Measurements from ENCODE around the gene U2AF1L4.

DNA sequence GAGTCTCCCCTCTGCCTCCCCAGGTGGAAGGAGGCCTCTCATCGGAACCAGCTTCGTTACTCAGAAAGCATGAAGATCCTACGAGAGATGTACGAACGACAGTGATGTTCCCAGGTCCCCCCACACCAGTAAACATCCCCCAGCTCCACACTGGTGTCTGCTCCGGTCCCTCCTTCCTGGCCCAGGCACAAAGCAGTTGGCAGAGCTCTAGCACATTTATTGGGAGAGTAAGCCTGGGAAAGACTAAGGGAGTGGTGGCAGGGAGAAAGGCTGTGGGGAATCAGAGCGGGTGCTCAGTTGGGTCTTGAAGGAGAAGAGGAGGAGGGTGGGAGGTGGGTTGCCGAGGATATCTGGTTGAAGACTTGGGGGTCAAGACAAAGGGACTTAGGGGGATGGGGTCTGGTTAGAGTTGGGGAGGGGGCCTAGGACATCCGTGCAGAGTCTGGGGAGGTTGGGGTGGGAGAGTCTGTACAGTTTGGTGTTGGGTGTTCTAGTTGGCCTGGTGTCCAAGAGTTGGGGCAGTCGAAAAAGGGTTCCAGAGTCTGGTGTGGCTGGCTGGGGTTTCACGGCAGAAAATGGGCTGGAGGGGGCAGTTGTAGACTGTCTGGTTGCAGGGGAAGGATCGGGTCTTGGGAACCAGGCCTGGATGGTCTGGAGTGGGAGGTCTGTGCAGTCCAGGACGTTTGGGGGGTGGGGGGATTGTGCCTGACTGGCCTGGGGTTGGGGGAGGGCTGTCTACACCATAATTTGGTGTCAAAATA is 9.3 kb upstream of the U2AF1L4 start:
- TF ChIP-seq, protein P1, sequence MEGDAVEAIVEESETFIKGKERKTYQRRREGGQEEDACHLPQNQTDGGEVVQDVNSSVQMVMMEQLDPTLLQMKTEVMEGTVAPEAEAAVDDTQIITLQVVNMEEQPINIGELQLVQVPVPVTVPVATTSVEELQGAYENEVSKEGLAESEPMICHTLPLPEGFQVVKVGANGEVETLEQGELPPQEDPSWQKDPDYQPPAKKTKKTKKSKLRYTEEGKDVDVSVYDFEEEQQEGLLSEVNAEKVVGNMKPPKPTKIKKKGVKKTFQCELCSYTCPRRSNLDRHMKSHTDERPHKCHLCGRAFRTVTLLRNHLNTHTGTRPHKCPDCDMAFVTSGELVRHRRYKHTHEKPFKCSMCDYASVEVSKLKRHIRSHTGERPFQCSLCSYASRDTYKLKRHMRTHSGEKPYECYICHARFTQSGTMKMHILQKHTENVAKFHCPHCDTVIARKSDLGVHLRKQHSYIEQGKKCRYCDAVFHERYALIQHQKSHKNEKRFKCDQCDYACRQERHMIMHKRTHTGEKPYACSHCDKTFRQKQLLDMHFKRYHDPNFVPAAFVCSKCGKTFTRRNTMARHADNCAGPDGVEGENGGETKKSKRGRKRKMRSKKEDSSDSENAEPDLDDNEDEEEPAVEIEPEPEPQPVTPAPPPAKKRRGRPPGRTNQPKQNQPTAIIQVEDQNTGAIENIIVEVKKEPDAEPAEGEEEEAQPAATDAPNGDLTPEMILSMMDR (conservative IDR thresholded peaks at IDR 0.05) = no peak
- no peak for TF ChIP-seq EZH2 (IDR thresholded peaks at IDR 0.05; ENCODE audit: low read depth)
